Kidney capillary endothelial cell (primary cell): ENCODE data around the gene ASCC2.

Experiments used
- DNase-seq: peaks from one replicate; pipeline ENCODE4 v3.0.0-alpha.2; 2018; ENCODE audit warnings: low spot score

Gene ASCC2

DNA sequence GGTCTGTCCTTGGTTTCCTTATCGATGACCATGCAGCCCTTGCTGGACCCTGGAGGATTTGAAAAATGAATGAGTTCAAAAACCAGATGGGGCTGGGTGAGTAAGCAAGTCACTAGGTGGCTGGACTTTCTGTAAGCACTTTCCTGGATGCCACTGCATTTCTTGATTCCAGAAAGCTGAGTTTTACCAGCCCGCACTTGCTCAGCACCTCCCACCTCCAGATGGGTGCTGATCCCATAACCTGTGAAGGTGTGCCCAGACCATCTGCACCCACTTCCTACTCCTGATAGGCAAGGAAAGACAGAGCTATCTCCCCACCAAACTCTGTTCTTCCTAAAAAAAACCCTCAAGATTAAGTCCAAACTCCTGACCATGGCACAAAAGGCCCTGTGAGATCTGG, 21.1 kb downstream of the ASCC2 start:
- no peak for DNase-seq

GRCh38 chr22:29816539-29816938, 21.5 kb downstream of the ASCC2 start:
- no peak for DNase-seq

DNA sequence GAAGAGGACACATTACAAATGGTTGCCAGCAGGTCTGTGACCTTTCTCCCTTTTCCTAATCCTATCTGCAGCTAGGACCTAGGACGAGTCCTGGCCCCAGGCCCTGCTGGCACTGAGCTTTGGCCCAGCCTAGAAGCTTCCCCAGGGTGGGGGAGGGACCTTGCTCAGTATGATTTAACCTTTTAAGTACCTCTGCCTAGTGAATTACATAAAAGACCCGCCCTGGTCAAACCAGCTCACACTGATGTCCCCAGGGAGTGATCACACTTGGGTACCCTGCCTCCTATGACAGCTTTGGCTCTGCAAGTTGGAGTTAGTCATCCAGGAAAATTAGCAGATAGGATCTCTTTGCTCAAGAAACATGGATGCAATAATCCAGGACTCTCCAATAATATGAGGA, 21.9 kb downstream of the ASCC2 start:
- no peak for DNase-seq

- DNase-seq = no peak
Measured at GRCh38 chr22:29815580-29815979, 22.5 kb downstream of the ASCC2 start.

GRCh38 chr22:29814003-29814402, 24.1 kb downstream of the ASCC2 start:
- no peak for DNase-seq

GRCh38 chr22:29813563-29813962, 24.5 kb downstream of the ASCC2 start:
- no peak for DNase-seq

GRCh38 chr22:29813126-29813525, 24.9 kb downstream of the ASCC2 start:
- no peak for DNase-seq

DNA sequence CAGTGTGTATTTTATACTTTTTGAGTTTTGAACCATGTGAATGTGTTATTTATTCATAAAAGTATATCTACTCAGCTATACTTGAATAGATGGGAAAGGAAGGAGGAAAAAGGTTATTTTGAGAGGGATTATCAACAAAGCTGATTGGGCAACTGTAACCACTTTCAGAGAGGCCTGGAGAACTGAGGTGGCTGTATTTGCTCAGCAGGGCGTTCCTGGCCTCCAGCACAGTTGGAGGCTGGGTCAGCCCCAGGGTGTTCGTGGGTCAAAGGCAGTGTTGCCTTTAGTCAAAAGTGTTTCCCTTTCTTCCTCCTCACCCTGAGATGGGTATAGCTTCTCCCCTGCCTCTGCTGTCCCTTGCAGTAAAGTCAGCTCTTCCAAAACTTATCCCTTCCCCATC, 26.7 kb downstream of the ASCC2 start:
- DNase-seq = no peak

GRCh38 chr22:29810216-29810615, 27.9 kb downstream of the ASCC2 start:
- no peak for DNase-seq

GRCh38 chr22:29806196-29806595, 31.9 kb downstream of the ASCC2 start:
- DNase-seq = no peak

DNA sequence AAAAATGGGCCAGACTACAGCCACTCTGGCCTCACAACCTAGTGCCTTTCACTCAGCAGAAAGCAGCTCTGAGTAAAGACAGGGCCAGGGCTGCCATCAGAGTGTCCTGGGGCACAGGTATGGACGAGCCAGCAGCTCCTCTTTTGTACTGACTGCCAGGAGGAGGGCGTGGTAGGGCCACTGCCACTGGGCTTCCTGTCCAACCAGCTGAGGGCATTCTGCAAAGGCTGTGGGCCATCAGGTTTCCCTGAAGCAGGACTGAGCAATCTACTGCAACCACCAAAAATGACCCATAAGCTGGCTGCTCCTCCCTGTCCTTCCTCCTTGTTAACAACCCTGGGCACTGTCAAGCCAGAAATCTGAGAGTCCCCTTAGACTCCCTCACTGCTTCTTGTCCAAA, 33.1 kb downstream of the ASCC2 start:
- DNase-seq = no peak

DNA sequence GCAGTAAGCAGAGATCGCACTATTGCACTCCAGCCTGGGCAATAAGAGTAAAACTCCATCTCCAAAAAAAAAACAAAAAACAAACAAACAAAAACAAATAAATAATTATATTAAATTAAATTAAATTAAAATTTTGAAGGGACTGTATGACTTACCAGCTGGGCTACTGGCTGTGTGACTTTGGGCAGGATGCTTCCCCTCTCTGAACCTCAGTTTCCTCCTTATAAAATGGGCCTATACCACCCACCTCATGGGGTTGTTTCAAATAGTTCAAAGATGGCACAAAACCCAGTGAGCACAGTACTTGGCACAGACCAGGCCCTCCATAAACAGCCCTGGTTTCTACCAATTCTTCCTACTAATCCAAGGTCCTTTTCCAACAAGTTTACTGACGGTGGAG, 34.9 kb downstream of the ASCC2 start:
- DNase-seq = no peak

GRCh38 chr22:29801796-29802195, 36.3 kb downstream of the ASCC2 start:
- DNase-seq = no peak

DNA sequence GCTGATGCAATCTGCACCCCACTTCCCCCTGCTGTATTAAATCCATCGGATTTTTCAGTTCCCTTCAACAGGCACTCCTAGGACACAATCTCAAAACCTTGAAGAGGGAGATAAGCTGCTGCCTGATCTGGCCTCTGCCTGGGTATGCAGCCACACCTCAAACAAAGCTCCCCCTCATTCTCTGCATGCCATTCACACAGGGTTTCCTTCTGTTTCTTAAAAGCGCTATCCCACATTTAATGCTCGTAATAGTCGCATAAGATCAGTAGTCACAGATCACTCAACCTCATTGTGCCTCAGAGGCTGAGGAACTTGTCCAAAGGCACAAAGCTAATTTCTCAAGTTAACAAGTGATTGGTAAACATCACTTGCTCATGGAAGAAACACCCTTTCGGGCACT, 36.9 kb downstream of the ASCC2 start:
- no peak for DNase-seq

- DNase-seq = peak; percentile 75
Measured at GRCh38 chr22:29799217-29799680, 38.8 kb downstream of the ASCC2 start.

GRCh38 chr22:29798801-29799200, 39.3 kb downstream of the ASCC2 start:
- DNase-seq = no peak

GRCh38 chr22:29798318-29798717, 39.8 kb downstream of the ASCC2 start:
- DNase-seq = no peak

- DNase-seq = no peak
Measured at GRCh38 chr22:29797351-29797750, 40.7 kb downstream of the ASCC2 start.

DNA sequence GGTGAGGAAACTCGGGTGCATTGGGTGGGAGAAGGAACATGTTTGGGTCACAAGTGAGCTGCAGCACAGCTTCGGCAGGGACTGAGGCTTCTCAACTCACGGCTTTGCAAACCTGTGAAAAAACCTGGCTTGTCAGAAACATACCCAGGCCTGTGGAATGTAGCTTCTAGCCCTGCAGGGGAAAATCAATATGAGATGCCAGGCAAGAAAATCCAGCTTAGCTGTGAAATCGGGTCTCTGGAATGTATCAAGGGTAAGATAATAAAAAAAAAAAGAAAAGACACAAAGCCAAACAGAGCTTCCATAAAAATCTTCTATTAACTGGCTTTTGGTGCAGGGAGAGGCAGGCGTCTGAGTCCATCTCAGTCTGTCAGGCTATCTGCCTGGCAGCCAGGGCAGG, 42.4 kb downstream of the ASCC2 start:
- no peak for DNase-seq

DNA sequence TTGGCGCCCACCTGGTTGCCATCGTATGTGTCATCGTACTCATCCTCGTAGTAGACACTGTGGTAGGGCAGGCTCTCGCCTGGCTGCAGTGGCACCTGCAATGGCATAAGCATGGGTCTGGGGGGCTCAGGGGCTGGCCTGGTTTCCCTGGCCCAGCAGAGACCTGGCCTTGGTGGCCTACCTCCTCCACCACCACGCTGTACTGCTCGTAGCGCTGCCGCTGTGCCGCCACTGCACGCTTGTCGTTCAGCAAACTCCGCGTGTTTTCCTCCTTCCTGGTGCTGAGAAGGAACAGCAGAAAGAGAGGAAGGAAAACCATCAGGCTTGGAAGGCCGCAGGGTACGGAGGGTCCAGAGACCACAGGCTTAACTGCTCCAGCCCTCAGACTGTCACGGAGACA, 44.7 kb downstream of the ASCC2 start:
- no peak for DNase-seq

- DNase-seq = no peak
Measured at GRCh38 chr22:29790061-29790460, 48.0 kb downstream of the ASCC2 start.

DNA sequence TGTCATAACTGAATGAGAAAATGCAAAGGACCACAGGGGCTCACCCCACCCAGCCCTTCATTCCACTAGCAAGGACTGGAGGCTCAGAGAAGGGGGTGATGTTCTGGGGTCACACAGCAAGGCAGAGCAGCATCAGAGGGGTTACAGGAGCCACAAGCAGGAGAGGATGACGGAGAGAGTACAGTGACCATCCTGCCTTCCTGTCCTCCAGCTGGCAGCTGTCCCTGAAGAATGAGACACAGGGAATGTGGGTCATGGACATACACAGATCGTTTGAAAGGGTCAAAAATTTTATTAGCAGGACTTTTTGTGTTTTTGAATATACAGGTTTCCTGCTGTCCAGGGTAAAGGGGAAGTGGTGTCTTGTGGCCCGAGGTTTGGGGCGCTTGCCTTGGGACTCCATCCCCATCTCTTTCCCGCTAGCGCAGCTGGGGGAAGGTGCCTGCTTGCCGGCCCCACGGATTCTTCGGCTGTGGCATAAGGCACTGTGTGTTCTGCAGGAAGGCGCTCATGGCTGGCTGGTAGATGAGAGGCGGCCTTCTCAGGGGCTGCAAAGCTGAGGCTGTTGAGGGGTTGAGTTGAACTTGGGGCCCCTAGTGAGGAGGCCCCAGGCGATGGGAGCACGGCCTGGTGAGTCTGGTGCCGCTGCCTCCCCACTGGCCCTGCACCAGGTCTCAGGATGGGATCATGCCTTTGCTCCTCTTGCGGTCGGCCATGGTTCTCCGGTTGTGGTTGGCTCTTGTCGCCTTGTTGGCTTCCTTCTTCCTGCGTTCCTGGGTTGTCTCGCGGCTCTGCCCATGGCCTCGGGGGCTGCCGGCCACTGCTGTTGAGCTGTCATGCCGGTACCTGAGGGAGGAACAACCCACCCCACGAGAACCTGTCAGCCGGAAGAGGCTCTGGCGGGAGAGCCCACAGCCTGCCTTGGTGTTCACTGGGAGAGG, 49.5 kb downstream of the ASCC2 start:
- no peak for DNase-seq

DNA sequence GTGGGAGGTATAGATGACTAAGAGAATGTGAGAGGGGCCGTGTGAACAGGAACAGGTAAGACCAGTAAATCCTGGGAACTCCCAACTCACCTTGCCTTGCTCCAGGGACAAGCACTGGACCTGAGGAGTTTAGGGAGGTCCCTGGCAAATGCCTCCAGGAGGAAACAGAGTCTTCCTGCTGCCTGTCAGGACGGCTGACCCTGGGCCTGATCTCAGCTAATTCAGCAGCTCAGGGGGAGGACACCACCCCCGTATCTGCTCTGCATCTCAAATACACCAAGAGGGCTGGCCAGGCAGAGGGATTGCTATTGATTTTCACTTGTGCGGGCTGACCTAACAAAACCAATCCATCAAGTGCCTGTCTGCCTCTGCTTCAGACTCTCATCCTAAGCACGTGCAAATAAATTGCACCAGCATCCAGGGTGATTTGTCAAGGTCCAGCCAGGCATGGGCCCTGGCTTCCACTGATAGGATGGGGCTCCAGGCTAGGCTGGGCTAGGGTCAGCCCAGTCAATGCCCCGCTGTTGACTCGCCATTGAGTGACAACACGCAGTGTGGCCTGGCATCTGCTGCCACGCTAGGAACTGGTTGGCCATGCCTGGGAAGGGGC, 50.6 kb downstream of the ASCC2 start:
- DNase-seq = no peak

DNA sequence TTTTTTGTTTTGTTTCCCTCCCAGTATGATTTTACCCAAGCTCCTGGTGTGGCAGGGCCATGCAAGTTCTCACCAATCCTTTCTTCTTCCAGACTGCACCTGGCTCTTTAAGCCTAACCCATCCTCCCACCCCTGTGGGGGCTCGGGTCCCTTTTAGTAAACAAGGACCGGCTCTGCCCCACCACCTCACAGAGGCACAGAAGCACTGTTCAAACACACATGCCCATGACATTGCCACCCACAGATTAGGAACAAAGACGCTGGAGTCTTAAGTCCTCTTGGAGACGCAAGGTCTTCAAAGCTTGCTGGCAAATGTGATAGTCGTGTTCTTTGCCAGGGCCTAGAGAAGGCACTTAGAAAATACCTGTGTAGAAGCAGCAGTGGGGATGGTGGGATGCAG, 52.0 kb downstream of the ASCC2 start:
- DNase-seq = no peak
